ENCODE measurements around the gene C5orf34.

Gene C5orf34

DNA sequence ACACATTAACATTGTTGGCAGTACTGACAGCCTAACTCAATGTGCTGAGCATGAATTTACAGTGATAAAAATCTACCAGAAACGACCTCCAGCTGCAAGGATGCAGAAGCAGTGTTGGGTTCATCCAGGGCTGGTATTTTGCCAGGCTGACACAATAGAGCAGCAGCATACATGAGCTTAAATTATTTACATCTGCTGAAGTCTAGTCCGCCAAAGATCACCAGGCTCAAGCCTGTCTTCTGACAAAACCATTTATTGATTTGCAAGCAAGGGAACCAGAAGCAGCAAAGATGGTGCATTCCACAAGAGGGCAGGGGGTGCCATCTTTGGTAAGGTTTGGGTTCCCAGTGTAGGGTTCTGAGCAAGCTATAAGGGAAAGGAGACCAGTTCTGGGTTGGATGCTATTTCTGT lies 8.7 kb upstream of the C5orf34 start:
- no peak overlapping the region for H3K4me3 ChIP-seq (replicated peaks; ENCODE audit: insufficient read depth, low read length)
- TF ChIP-seq SPI1 (IDR thresholded peaks at IDR 0.05; ENCODE audit: borderline replicate concordance, low read depth) (no peak), CTCF (IDR thresholded peaks at IDR 0.05; ENCODE audit: insufficient read depth, low read length) (no peak), GABPA (IDR thresholded peaks at IDR 0.05; ENCODE audit: low read depth) (no peak), POLR2AphosphoS5 (IDR thresholded peaks at IDR 0.05; ENCODE audit: low read depth) (no peak), REST (IDR thresholded peaks at IDR 0.05; ENCODE audit: insufficient replicate concordance, low read depth) (no peak)
- no peak overlapping the region for H3K27ac ChIP-seq (replicated peaks)
- H3K27me3 ChIP-seq (ENCODE audit: insufficient read depth, poor library complexity, severe bottlenecking) = no peaks in the 10 kb centered on the region
- DNase-seq (ENCODE audit: low read depth in 1 of 2, low spot score in 1 of 2) = no peak

DNA sequence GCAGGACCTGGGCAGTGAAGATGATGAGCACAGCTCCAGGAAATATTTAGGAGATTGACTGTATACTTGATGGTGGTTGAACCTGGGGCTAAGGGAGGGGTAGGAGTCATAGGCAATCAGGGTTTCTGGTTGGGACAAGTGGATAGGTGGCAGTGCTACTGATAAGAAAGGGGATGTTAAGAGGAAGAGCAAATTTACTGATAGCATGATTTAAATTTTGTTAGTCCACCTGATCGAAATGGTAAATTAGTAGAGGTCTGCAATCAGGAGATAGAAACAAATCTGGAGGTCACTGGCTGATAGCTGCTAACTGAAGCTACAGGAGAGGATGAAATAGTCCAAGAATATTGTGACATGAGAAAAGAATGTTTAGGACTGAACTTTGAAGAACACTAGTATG lies 5.7 kb upstream of the C5orf34 start:
- TF ChIP-seq GABPA (IDR thresholded peaks at IDR 0.05; ENCODE audit: low read depth) = no peak
- no peak for TF ChIP-seq SPI1 (IDR thresholded peaks at IDR 0.05; ENCODE audit: borderline replicate concordance, low read depth)
- TF ChIP-seq POLR2AphosphoS5 (IDR thresholded peaks at IDR 0.05; ENCODE audit: low read depth) = no peak
- TF ChIP-seq CTCF (IDR thresholded peaks at IDR 0.05; ENCODE audit: insufficient read depth, low read length) = no peak
- no peak for TF ChIP-seq REST (IDR thresholded peaks at IDR 0.05; ENCODE audit: insufficient replicate concordance, low read depth)
- H3K27me3 ChIP-seq (ENCODE audit: insufficient read depth, poor library complexity, severe bottlenecking) = no peaks in the 10 kb centered on the region

GRCh38 chr5:43515678-43516048 lies 715 bp upstream of the C5orf34 start:
- no peak for TF ChIP-seq POLR2AphosphoS5 (IDR thresholded peaks at IDR 0.05; ENCODE audit: low read depth)
- TF ChIP-seq SPI1 (IDR thresholded peaks at IDR 0.05; ENCODE audit: borderline replicate concordance, low read depth) = no peak
- TF ChIP-seq GABPA (IDR thresholded peaks at IDR 0.05; ENCODE audit: low read depth) = no peak
- TF ChIP-seq CTCF (IDR thresholded peaks at IDR 0.05; ENCODE audit: insufficient read depth, low read length) = no peak
- TF ChIP-seq REST (IDR thresholded peaks at IDR 0.05; ENCODE audit: insufficient replicate concordance, low read depth) = no peak
- Histone ChIP-seq H3K4me3 (replicated peaks; ENCODE audit: insufficient read depth, low read length) (peak overlapping the region; percentile 75), H3K27ac (replicated peaks) (peak overlapping the region; percentile 79), H3K27me3 (ENCODE audit: insufficient read depth, poor library complexity, severe bottlenecking) (no peaks in the 10 kb centered on the region)
- DNase-seq (ENCODE audit: low read depth in 1 of 2, low spot score in 1 of 2) = no peak

More for the DNA sequence above, 5.7 kb upstream of the C5orf34 start:
- DNase-seq (ENCODE audit: low read depth in 1 of 2, low spot score in 1 of 2) = no peak
- H3K27ac ChIP-seq (replicated peaks) = no peak overlapping the region
- no peak overlapping the region for H3K4me3 ChIP-seq (replicated peaks; ENCODE audit: insufficient read depth, low read length)

All from HL-60 (cell line).